Psoas muscle (tissue), 8 donors: ENCODE results near the gene ZP1. TPM values are rescaled to one million over a fixed set of nuclear protein-coding genes. Genes with fewer than 3 reads are reported as not detected.

ENCODE experiments used
- ATAC-seq, 4 donors: fragments of 200-7000 bp; cut with Tn5 transposase; one replicate each; pipeline ENCODE4 v1.9.1; 2020; ENCODE audit warnings: moderate library complexity in 3 of 4, mild to moderate bottlenecking in 2 of 4
- DNase-seq, 2 donors: peaks; one replicate each; pipeline ENCODE4 v3.0.0-alpha.2; 2020
- H3K27ac ChIP-seq: fragments of 200-600 bp; one replicate; pipeline ENCODE4 v1.8.0; 2022
- H3K27me3 ChIP-seq, 3 donors: fragments of 200-600 bp in 1 of 3; one replicate each; pipeline versions ENCODE4 v1.6.1 to v1.8.0; 2013 to 2022; ENCODE audit warnings: low read length in 2 of 3, mild to moderate bottlenecking in 2 of 3, moderate library complexity in 1 of 3; ENCODE audit not compliant: insufficient read depth in 3 of 3
- H3K36me3 ChIP-seq, 2 donors: fragments of 200-600 bp in 1 of 2; one replicate each; pipeline versions ENCODE4 v1.6.1 to v1.8.0; 2013 to 2022; ENCODE audit warnings: low read depth in 1 of 2, mild to moderate bottlenecking in 1 of 2, moderate library complexity in 1 of 2; ENCODE audit not compliant: insufficient read depth in 1 of 2
- H3K4me1 ChIP-seq: fragments of 200-600 bp; one replicate; pipeline ENCODE4 v1.8.0; 2022
- H3K4me3 ChIP-seq: fragments of 200-600 bp; one replicate; pipeline ENCODE4 v1.8.0; 2022; ENCODE audit warnings: mild to moderate bottlenecking
- H3K9me3 ChIP-seq: fragments of 200-600 bp; one replicate; pipeline ENCODE4 v1.8.0; 2022
- WGBS, 3 donors: extraction: QIAGEN DNeasy Blood & Tissue Kit; methylation state at CpG; one replicate each; pipeline versions ENCODE4 v1.1.6 to v1.1.7; 2013; 5-methylcytosine and 5-hydroxymethylcytosine counted together
- intact Hi-C, 2 donors: fragments of 100-400 bp; cut with DNase I; formaldehyde crosslinking; loops; one replicate each; pipeline versions ENCODE4 v1.11.0 to v1.14.2; 2022
- polyA plus RNA-seq, 3 donors: library from polyadenylated mRNA; stranded (reverse); fragments of 200-250 nt; gene quantifications; one replicate each; pipeline ENCODE4 v1.2.3, GENCODE V29; 2013
- total RNA-seq, 4 donors: library from RNA; stranded (reverse); fragmentation: NEBNext Ultra II Directional in 2 of 4; extraction: Animal tissue kit (Norgen Biotek cat#: 25700) in 2 of 4; gene quantifications; one replicate each; pipeline versions ENCODE4 v1.2.1 to v1.2.4, GENCODE V29; 2021 to 2023
- TF ChIP-seq, protein P1 (sequence below): fragments of 200-600 bp; IDR thresholded peaks from one replicate; pipeline ENCODE4 v1.8.0; 2022; ENCODE audit warnings: antibody characterized with exemption
- donor health status: healthy with polysubstance abuse.
- donor health status: DM: no; HTN: no; CAD: no; lungs with moderate emphysema.
- donor health status: Bipolar disorder and iron deficiency.
- donor health status: healthy.
- donor health status: DM: yes; HTN: yes; CAD: no.
- donor health status: DM: no; HTN: no; CAD: no.
- donor health status: DM: no; HTN: no; CAD: no.
- donor health status: DM: yes; HTN: yes; CAD: no.

ZP1 gene
- total and polyA plus RNA-seq, 7 donors = 0.18 to 0.52 (median 0.29) TPM; not detected in 3

DNA sequence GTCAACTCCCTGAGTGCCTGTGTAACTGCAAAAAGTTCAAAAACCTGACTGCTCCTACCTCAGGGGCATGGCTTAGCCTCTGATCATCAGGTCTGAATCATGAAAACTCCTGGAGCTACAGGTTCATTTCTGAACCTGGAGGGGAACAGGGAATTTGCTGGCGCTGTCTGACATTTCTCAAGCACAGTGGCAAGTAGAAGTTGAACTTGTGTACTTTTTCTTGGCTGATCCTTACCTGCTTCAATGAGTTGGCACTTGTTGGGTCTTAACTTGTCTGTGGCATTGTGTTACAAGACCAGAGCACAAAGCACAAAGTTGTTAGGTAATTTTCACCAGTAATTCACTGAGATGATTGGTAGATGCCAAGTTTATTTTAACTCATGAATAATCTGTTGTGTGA is 49.9 kb downstream of the ZP1 start:
- Histone ChIP-seq H3K4me3 (no peak overlapping the region), H3K27ac (peak overlapping the region; percentile 94), H3K27me3 (no peaks in the 10 kb centered on the region), H3K9me3 (no peaks in the 10 kb centered on the region), H3K36me3 (peaks cover 5 to 27% of the 10 kb centered on the region in 2 donors), H3K4me1 (peaks cover 61% of the 10 kb centered on the region)
- WGBS, 3 donors = 93 to 97% (median 94%) methylated on average over 1 of the region's 1 CpG
- intact Hi-C loops = loop anchor here in 1 of 2 donors (5.0 kb wide), 1 partner anchor 215 kb away; no protein-coding TSS in a partner anchor
- TF ChIP-seq, protein P1, sequence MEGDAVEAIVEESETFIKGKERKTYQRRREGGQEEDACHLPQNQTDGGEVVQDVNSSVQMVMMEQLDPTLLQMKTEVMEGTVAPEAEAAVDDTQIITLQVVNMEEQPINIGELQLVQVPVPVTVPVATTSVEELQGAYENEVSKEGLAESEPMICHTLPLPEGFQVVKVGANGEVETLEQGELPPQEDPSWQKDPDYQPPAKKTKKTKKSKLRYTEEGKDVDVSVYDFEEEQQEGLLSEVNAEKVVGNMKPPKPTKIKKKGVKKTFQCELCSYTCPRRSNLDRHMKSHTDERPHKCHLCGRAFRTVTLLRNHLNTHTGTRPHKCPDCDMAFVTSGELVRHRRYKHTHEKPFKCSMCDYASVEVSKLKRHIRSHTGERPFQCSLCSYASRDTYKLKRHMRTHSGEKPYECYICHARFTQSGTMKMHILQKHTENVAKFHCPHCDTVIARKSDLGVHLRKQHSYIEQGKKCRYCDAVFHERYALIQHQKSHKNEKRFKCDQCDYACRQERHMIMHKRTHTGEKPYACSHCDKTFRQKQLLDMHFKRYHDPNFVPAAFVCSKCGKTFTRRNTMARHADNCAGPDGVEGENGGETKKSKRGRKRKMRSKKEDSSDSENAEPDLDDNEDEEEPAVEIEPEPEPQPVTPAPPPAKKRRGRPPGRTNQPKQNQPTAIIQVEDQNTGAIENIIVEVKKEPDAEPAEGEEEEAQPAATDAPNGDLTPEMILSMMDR = no peak
- ATAC-seq (peak in 2 of 4 donors; percentile 24 to 34), DNase-seq (no peak)

DNA sequence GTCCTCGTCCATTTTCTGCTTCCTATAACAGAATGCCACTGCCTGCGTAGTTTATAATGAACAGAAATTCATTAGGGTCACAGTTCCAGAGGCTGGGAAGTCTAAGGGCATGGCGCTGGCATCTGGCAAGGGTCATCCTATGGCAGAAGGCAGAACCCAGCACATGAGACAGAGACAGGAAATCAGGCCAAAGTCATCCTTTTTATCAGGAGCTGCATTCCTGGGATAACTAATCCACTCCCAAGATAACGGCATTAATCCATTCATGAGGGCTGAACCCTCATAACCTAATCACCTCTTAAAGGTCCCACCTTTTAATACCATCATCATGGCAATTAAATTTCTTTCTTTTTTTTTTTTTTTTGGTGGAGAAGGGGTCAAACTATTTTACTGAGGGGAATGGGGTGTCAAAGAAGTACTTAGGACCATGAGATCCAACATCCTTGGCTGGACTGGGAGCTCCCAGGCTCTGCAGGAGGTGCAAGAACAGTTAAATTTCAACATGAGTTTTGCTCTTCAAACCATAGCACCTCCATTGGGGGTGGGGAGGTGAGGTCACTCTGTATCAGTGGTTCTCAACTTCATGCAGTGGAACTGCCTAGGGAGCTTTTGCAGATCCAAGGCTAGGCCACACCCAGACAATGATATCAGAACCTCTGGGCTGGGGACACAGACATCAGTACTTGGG is 51.1 kb downstream of the ZP1 start:
- Histone ChIP-seq H3K4me3 (no peak overlapping the region), H3K4me1 (peaks cover 51% of the 10 kb centered on the region), H3K36me3 (peaks cover 5 to 36% of the 10 kb centered on the region in 2 donors), H3K27ac (no peak overlapping the region), H3K27me3 (no peaks in the 10 kb centered on the region), H3K9me3 (no peaks in the 10 kb centered on the region)
- TF ChIP-seq, protein P1 = no peak
- no peak for DNase-seq
- intact Hi-C loops = loop anchor here in 1 of 2 donors (5.0 kb wide), 1 partner anchor 214 kb away; no protein-coding TSS in a partner anchor
- ATAC-seq = no peak
- WGBS, 3 donors = 89 to 93% (median 90%) methylated on average over 4 of the region's 4 CpGs

DNA sequence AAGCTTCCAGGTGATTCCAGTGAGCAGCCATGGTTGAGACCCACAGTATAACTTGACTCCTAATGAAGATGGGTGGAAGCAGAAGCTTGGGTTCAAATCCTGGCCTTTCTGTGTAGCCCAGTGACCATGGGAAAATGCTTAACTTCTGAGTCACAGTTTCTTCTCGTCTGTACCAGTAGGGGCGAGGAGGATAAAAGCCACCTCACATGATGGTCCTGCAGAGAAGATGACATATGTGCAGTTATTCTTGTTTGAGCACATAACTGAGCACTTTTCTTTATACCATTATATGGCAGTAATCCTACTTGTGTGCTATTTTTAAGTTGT is 51.6 kb downstream of the ZP1 start:
- TF ChIP-seq, protein P1 = no peak
- no peaks in the 10 kb centered on the region for H3K27me3 ChIP-seq
- 43 to 52% (median 51%) methylated on average over 2 of the region's 2 CpGs for WGBS, 3 donors
- no peak for DNase-seq
- peaks cover 55% of the 10 kb centered on the region for H3K4me1 ChIP-seq
- intact Hi-C loops = loop anchor here in 1 of 2 donors (5.0 kb wide), 1 partner anchor 213 kb away; no protein-coding TSS in a partner anchor
- no peak overlapping the region for H3K27ac ChIP-seq
- H3K4me3 ChIP-seq = no peak overlapping the region
- no peaks in the 10 kb centered on the region for H3K9me3 ChIP-seq
- ATAC-seq = no peak
- H3K36me3 ChIP-seq = peaks cover 5 to 36% of the 10 kb centered on the region in 2 donors

DNA sequence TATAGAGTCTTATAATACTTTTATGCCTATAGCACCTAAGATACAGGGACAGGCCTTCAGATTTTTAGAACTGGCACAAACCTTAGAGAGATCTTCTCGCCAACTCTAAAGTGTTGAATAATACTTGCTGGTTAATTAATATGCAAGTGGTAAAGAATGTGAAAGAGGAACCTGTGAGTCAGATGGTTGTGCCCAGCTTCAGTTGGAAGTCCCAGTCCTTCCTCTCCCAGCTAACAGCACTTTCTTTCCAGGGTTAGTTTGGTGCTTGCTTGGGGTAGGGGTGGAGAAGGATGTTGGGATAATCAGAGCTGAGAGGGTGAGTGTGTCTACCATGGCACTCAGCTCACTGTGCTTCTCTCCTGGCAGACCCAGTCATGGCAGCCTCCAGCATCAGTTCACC is 52.0 kb downstream of the ZP1 start:
- Histone ChIP-seq H3K27me3 (peaks cover 0 to under 1% (median 0%) of the 10 kb centered on the region in 3 donors), H3K27ac (no peak overlapping the region), H3K9me3 (no peaks in the 10 kb centered on the region), H3K4me1 (peaks cover 58% of the 10 kb centered on the region), H3K36me3 (peaks cover 5 to 36% of the 10 kb centered on the region in 2 donors), H3K4me3 (no peak overlapping the region)
- WGBS, 3 donors = 93 to 97% (median 94%) methylated on average over 1 of the region's 1 CpG
- ATAC-seq (no peak), DNase-seq (no peak)
- intact Hi-C loops = loop anchor here in 1 of 2 donors (5.0 kb wide), 1 partner anchor 213 kb away; no protein-coding TSS in a partner anchor
- TF ChIP-seq, protein P1 = no peak
